ENCODE results near the gene EFEMP2.

The EFEMP2 gene

GRCh38 chr11:65864706-65865471 is 7.7 kb downstream of the EFEMP2 start:
- peak; percentile 45 for DNase-seq

DNA sequence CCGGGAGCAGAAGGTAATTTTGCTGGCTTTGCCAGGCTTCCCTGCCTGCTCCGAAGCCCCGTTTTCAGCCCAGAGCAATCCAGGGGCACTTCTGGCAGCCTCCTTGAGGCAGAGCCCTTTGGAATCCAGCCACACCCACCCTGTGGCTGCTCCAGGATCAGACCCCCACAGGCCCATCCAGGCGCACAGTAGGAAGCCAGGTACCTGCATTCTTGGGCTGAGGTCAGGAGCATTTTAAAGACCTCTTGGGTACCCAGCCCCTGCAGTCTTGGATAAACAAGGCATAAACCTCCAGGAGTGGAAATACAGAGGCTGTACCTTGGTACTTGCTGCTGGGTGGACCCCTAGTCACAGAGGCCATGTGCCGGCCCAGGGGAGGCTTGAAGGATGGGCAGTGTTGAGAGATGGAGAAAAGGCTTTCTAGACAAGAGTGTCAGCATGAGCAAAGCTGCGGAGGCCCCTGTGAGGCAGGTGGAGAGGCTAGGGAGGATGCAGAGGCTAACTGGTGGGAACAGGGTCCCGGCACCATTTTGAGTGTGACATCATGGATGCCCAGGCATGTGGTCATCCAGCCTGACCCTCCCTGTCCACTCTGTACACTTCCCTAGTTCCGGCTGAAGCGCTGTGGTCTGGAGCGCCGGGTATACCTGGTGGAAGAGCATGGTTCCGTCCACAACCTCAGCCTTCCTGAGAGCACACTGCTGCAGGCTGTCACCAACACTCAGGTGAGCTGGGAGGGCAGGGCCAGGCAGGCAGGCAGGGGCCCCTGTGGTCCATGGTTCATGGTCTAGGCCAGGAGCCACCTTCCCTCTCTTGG is 8.5 kb downstream of the EFEMP2 start:
- DNase-seq: peak; percentile 46

DNA sequence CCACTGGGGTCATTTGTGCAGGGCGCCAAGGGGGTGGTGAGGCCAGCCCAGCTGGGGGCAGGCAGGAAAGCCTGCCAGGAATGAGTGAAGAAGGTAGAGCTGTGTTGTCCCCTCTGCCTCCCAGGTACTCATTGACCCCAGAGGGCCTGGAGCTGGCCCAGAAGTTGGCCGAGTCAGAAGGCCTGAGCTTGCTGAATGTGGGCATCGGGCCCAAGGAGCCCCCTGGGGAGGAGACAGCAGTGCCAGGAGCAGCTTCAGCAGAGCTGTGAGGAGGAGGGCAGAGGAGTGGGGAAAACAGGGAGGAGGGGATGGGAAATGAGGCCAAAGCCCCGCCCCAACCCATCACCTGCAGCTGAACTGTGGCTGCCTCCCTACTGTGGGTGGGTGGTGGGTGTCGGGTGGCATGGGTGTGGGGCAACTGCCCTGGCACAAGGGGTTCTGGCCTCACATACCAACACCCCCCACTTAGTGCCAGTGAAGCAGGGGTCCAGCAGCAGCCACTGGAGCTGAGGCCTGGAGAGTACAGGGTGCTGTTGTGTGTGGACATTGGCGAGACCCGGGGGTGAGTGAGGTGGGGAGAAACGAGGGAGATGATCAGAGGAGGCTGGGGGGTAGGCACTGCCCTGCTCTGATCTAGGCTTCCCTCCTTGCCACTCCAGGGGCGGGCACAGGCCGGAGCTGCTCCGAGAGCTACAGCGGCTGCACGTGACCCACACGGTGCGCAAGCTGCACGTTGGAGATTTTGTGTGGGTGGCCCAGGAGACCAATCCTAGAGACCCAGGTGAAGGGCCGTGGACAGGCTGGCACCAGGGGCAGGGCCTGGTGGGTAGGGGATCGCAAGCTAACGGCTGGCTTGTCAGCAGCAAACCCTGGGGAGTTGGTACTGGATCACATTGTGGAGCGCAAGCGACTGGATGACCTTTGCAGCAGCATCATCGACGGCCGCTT is 9.4 kb downstream of the EFEMP2 start:
- DNase-seq: peak; percentile 47

- DNase-seq: no peak
Observed at GRCh38 chr11:65862191-65862735, 10.3 kb downstream of the EFEMP2 start.

DNA sequence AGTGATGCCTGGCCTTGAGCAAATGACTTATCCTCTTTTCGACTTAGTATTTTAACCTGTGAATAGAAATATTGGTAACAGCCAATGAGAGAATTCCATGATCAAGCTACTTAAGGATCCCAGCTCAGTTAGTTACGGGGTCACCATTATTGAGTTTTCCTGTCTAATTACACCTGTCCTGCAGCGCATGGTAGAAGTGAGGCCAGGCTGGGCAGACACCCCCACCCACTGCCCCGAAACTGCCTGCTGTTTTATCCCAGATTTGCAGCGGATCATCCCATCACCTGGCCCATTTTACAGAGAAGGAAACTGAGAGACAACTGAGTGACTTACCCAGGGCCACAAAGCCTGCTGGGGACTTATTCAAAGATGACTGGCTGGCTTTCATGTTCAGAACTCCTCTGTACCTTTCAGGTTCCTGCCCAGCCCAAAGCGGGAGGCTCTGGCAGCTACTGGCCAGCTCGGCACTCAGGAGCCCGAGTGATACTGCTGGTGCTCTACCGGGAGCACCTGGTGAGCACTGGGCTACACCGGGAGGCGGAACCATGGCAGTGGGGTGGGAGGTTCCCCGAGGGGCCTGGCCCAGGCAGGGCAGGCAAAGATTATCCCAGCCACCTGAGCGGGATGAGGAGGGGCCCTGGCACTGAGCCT is 10.9 kb downstream of the EFEMP2 start:
- DNase-seq: no peak

- DNase-seq: no peak
Observed at GRCh38 chr11:65861165-65861505, 11.5 kb downstream of the EFEMP2 start.

DNA sequence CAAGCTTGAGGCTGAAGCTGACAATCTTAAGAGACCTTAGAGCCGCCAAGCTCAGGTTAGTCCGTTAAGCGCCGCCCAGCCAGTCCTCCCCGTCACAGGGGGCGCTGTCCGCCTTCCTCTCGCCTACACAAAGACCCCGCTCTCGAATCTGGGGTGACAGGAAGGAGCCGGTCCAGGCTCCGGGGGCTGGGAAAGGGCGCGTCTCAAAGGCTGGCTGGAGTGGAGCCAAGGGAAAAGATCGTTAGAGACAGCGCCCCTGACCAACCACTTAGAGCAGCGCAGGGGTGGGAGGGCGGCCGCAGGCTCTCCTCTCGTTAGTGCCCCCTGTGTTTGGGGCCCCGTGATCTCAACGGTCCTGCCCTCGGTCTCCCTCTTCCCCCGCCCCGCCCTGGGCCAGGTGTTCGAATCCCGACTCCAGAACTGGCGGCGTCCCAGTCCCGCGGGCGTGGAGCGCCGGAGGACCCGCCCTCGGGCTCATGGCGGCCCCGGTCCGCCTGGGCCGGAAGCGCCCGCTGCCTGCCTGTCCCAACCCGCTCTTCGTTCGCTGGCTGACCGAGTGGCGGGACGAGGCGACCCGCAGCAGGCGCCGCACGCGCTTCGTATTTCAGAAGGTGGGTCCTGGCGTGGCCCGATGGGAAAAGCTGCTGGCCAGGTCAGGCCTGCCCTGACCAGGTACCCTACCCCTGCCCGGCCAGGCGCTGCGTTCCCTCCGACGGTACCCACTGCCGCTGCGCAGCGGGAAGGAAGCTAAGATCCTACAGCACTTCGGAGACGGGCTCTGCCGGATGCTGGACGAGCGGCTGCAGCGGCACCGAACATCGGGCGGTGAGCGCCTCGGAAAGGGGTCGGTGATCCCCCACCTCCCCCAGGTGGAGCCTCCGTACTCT is 12.1 kb downstream of the EFEMP2 start, which contains the start of gene MUS81:
MUS81 (plus strand) TSS at position 156 of the 887 bp plus-strand sequence; CDS start at position 477, 321 bp downstream.
- peak; percentile 99 for DNase-seq

DNA sequence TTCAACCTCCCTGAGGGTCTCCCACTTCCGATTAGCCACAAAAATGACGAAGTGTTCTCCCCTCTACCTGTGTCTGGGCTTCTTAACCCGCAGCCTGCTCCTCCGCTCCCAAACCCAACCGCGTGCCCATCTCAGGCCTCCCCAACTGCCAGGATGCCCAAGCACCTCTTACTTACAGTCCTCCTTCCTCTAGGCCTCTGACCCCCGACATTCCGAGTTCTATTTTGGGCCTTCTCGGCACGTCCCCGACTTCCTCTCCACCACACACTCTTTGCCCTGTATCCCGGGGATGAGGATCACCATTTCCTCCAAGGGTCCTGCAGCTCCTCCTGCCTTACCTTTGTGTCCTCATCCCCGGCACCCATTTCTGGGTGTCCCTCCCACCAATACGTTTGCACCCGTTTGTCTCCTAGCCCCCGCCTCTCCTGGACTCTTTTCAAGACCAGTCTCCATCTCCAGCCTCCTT is 12.8 kb downstream of the EFEMP2 start:
- no peak for DNase-seq

- peak; percentile 96 for DNase-seq
Observed at GRCh38 chr11:65859095-65859811, 13.3 kb downstream of the EFEMP2 start.

DNA sequence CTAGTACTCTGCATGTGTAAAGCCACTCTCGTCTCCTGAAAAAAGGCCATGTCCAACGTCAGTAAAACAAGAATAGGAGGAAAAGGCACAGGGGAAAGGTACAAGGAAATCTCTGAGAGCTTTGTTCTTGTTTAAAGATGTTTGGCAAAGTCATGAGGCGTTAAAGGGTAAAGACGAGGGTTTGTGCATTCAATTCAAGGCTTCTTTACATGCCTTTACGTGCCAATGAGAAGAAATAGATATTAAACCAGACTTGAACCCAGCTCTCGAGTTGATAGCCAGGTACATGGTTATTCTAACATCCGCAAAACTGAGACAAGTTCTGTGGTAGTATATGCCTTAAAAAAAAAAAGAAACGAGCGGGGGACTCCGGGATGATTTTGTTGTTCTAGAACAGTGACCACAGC is 13.9 kb downstream of the EFEMP2 start:
- DNase-seq: no peak

DNA sequence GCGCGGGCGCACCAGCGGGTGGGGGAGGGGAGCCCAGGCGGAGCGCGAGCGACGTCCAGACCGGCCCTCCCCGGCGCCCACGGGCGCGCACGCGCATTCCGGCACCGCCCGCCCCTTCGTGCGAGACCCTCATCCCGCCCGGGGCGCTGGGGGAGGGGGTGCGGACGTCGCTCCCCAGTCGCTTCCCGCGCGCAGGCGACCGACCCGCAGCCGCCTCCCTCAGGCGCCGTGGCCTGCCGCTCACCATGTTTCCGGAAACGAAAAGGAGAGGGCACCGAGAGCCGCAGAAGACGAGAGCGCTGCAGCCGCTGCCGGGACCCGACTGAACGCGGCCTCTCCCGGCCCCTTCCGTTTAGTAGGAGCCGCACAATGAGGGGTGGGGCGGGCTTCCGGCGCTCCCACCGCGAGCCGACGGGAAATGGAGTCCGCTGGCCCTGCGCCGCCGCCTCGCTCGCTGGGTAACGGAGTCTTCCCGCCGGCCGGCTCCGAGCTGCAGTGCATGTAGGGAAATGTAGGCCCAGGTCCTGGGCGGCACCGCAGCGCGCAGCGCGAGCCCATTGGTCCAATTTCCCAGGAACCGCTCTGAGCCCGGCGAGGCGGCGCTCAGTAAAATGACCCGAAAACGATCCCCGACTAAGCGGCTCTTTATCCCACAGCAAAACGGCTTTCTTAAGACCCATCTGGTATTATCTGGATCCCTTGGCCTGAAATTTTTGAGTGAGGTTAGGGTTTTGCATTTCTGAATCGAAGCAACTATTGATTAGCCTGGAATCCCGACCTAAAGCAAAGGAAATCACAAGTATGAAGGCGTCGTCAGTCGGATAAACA is 14.5 kb downstream of the EFEMP2 start, which contains the start of gene CFL1:
CFL1 (minus strand) TSS at position 328 of the 828 bp plus-strand sequence; CDS start at position 247, 81 bp downstream.
- DNase-seq: peak; percentile 99

GRCh38 chr11:65857500-65857852 is 15.1 kb downstream of the EFEMP2 start:
- DNase-seq: peak; percentile 76

DNA sequence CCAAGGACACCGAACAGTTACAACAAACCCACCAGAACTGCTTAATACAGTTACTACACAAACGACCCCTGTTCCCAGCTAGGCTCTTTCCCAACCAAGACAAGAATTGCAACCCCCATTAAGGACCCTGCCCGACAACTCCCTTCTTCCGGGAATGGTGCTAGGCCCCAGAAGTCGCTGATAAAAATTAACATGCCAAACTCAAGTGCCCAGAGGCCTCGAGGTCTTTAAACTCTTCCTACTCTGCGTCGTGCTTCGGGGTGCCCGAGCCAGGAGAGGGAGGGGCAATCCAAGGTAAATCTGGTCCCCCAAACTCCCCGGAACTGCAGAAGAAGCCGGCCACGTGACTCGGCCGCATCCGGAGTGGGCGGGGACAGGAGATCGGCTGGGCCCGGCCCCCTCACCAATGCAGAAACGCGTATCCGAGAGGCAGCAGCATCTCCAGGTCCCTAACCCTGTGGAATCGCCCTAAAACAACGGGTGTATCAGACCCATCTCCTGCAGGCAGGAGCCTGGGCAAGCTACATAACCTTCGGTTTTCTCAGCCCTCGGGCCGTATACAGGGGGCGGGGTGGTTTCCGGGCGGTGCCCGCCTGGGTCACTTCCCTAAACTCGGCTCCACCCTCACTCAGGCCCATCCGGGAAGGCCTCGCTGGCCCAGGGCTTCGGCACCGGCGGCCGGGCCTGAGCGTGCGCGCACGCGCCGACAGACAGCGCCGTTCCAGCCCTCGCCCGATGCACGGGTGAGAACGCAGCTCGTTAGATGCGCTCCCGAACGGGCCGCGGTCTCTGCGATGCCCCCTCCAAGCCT is 15.7 kb downstream of the EFEMP2 start:
- DNase-seq: peak; percentile 80

DNA sequence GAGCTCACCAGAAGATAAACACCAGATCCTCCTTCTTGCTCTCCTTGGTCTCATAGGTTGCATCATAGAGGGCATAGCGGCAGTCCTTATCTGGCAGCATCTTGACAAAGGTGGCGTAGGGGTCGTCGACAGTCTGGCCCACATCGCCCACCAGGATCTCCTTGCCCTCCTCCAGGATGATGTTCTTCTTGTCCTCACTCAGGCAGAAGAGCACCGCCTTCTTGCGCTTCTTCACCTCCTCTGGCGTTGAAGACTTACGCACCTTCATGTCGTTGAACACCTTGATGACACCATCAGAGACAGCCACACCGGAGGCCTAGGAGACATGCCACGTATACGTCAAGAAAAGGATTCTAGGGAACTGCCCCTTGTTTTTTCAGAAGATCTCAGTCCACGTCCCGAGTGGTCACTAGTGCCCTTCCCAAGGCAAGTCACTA is 16.7 kb downstream of the EFEMP2 start:
- DNase-seq: no peak

- DNase-seq: no peak
Observed at GRCh38 chr11:65854852-65855837, 17.5 kb downstream of the EFEMP2 start.

- no peak for DNase-seq
Observed at GRCh38 chr11:65854161-65854592, 18.4 kb downstream of the EFEMP2 start.
